ENCODE measurements around the gene CEP350.

The CEP350 gene

DNA sequence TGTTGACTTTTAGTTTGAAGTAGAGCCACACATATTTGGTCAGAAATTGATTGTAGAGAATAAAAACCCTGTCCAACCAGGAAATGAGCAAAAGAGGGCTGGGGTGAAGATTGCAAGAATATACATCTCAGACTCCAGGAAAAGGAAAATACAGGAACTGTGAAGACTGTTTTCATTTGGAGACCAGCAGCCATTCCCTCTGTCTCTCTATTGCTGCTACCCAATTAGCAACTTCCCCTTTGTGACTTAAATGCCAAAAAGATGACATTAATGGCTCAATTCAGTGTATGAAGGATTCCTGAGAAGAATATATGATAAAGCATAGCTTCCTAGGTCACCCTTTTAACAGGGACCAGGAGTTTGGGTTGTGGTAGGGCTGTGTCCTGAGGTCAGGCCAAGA, 31.6 kb upstream of the CEP350 start:
- H3F3A ChIP-seq (ENCODE audit: low read depth) = no peaks in the 10 kb centered on the region
- no peak for TF ChIP-seq EZH2phosphoT487 (IDR thresholded peaks at IDR 0.05; ENCODE audit: borderline replicate concordance)
- TF ChIP-seq, protein P1, sequence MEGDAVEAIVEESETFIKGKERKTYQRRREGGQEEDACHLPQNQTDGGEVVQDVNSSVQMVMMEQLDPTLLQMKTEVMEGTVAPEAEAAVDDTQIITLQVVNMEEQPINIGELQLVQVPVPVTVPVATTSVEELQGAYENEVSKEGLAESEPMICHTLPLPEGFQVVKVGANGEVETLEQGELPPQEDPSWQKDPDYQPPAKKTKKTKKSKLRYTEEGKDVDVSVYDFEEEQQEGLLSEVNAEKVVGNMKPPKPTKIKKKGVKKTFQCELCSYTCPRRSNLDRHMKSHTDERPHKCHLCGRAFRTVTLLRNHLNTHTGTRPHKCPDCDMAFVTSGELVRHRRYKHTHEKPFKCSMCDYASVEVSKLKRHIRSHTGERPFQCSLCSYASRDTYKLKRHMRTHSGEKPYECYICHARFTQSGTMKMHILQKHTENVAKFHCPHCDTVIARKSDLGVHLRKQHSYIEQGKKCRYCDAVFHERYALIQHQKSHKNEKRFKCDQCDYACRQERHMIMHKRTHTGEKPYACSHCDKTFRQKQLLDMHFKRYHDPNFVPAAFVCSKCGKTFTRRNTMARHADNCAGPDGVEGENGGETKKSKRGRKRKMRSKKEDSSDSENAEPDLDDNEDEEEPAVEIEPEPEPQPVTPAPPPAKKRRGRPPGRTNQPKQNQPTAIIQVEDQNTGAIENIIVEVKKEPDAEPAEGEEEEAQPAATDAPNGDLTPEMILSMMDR (conservative IDR thresholded peaks at IDR 0.05; ENCODE audit: low read length) = no peak

DNA sequence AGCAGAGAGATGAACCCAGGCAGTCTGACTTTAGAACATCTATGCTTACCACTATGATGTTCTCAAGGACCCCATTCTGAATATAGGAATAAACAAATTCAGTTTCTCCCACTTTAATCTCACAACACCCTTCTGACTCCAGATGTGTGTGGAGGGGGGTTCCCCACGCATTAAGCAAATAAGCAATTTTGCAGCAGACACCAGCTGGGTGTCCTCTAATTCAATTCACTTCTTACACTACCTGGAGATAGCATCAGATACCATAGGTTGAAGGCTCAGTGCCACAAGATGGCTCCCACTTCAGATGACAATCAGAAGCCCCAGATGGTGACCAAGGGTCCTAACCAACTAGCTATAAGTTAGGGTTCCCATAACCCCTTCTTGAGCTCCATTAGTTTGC, 30.3 kb upstream of the CEP350 start:
- Histone ChIP-seq H3K4me3 (ENCODE audit: low read length, poor library complexity, severe bottlenecking) (no peak overlapping the region), H3F3A (ENCODE audit: low read depth) (no peaks in the 10 kb centered on the region), H3K36me3 (ENCODE audit: insufficient read depth, low read length) (peaks cover 23% of the 10 kb centered on the region), H2AFZ (ENCODE audit: low read length) (no peak overlapping the region), H4K20me1 (ENCODE audit: insufficient read depth, low read length, poor library complexity, severe bottlenecking) (no peaks in the 10 kb centered on the region), H3K9ac (ENCODE audit: low read depth, low read length, poor library complexity, severe bottlenecking) (no peak overlapping the region), H3K79me2 (ENCODE audit: insufficient read depth, low read length) (no peaks in the 10 kb centered on the region), H3K4me1 (ENCODE audit: insufficient read depth, low read length, poor library complexity, severe bottlenecking) (no peaks in the 10 kb centered on the region), H3K9me3 (ENCODE audit: insufficient read depth, low read depth, low read length) (no peaks in the 10 kb centered on the region), H3K9me2 (replicated peaks; ENCODE audit: low read depth, low read length) (no peaks in the 10 kb centered on the region), H3K4me2 (ENCODE audit: low read depth, low read length, poor library complexity, severe bottlenecking) (no peak overlapping the region), H3K27me3 (ENCODE audit: insufficient read depth, low read length, poor library complexity, severe bottlenecking) (no peaks in the 10 kb centered on the region)
- TF ChIP-seq, protein P1 (conservative IDR thresholded peaks at IDR 0.05; ENCODE audit: low read length) = no peak
- no peak for TF ChIP-seq EZH2phosphoT487 (IDR thresholded peaks at IDR 0.05; ENCODE audit: borderline replicate concordance)

More for the DNA sequence above, 31.6 kb upstream of the CEP350 start:
- Histone ChIP-seq H3K9me3 (ENCODE audit: insufficient read depth, low read depth, low read length) (no peaks in the 10 kb centered on the region), H3K4me1 (ENCODE audit: insufficient read depth, low read length, poor library complexity, severe bottlenecking) (no peaks in the 10 kb centered on the region), H2AFZ (ENCODE audit: low read length) (no peak overlapping the region), H3K4me2 (ENCODE audit: low read depth, low read length, poor library complexity, severe bottlenecking) (no peak overlapping the region), H3K79me2 (ENCODE audit: insufficient read depth, low read length) (no peaks in the 10 kb centered on the region), H3K27me3 (ENCODE audit: insufficient read depth, low read length, poor library complexity, severe bottlenecking) (no peaks in the 10 kb centered on the region), H3K36me3 (ENCODE audit: insufficient read depth, low read length) (peaks cover 35% of the 10 kb centered on the region), H3K4me3 (ENCODE audit: low read length, poor library complexity, severe bottlenecking) (no peak overlapping the region), H3K9me2 (replicated peaks; ENCODE audit: low read depth, low read length) (no peaks in the 10 kb centered on the region), H4K20me1 (ENCODE audit: insufficient read depth, low read length, poor library complexity, severe bottlenecking) (no peaks in the 10 kb centered on the region), H3K9ac (ENCODE audit: low read depth, low read length, poor library complexity, severe bottlenecking) (no peak overlapping the region)

DNA sequence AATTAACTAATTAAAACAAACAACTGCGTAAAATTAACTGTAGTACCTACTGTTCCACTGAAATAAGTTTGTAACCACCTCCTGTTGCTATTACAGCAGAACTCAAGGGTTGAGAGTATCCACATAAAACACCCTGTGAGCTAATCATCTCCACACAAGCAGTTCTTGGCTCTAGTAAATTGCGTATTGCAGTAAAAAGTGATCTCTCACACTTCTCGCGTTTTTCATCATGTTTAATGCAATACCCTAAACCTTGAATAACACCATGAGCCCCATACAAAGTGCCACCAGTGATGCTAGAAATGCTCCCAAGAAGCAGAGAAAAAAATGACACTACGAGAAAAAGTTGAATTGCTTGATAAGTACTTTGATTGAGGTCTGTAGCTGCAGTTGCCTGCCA, 29.3 kb upstream of the CEP350 start:
- H4K20me1 ChIP-seq (ENCODE audit: insufficient read depth, low read length, poor library complexity, severe bottlenecking) = no peaks in the 10 kb centered on the region
- H3K4me1 ChIP-seq (ENCODE audit: insufficient read depth, low read length, poor library complexity, severe bottlenecking) = no peaks in the 10 kb centered on the region
- no peaks in the 10 kb centered on the region for H3K79me2 ChIP-seq (ENCODE audit: insufficient read depth, low read length)
- H3F3A ChIP-seq (ENCODE audit: low read depth) = no peaks in the 10 kb centered on the region
- no peaks in the 10 kb centered on the region for H3K9me2 ChIP-seq (replicated peaks; ENCODE audit: low read depth, low read length)
- no peak overlapping the region for H3K9ac ChIP-seq (ENCODE audit: low read depth, low read length, poor library complexity, severe bottlenecking)
- no peak for TF ChIP-seq EZH2phosphoT487 (IDR thresholded peaks at IDR 0.05; ENCODE audit: borderline replicate concordance)
- TF ChIP-seq, protein P1 (conservative IDR thresholded peaks at IDR 0.05; ENCODE audit: low read length) = no peak
- no peak overlapping the region for H3K4me3 ChIP-seq (ENCODE audit: low read length, poor library complexity, severe bottlenecking)
- H3K36me3 ChIP-seq (ENCODE audit: insufficient read depth, low read length) = peaks cover 13% of the 10 kb centered on the region
- H3K9me3 ChIP-seq (ENCODE audit: insufficient read depth, low read depth, low read length) = no peaks in the 10 kb centered on the region
- H3K4me2 ChIP-seq (ENCODE audit: low read depth, low read length, poor library complexity, severe bottlenecking) = no peak overlapping the region
- no peak overlapping the region for H2AFZ ChIP-seq (ENCODE audit: low read length)
- no peaks in the 10 kb centered on the region for H3K27me3 ChIP-seq (ENCODE audit: insufficient read depth, low read length, poor library complexity, severe bottlenecking)
